WI38 (cell line): ENCODE data around the gene ST6GALNAC3.

ENCODE experiments used
- H3K4me3 ChIP-seq: 2 replicates; pipeline ENCODE4 v1.5.1; 2011; ENCODE audit warnings: low read depth, mild to moderate bottlenecking, control low read depth, low read length
- CTCF ChIP-seq: IDR thresholded peaks from 2 replicates; pipeline ENCODE4 v1.5.1; 2012; ENCODE audit warnings: low read depth, mild to moderate bottlenecking, control low read depth, low read length

The ST6GALNAC3 gene

GRCh38 chr1:76443217-76443616 is 368.7 kb downstream of the ST6GALNAC3 start:
- no peak overlapping the region for H3K4me3 ChIP-seq
- no peak for TF ChIP-seq CTCF

- no peak for TF ChIP-seq CTCF
- no peak overlapping the region for H3K4me3 ChIP-seq
These were observed 370.2 kb downstream of the ST6GALNAC3 start for GRCh38 chr1:76444773-76445172.

- H3K4me3 ChIP-seq: no peak overlapping the region
- no peak for TF ChIP-seq CTCF
These were observed 375.7 kb downstream of the ST6GALNAC3 start for GRCh38 chr1:76450229-76450628.

GRCh38 chr1:76463278-76463677 is 388.7 kb downstream of the ST6GALNAC3 start:
- TF ChIP-seq CTCF: no peak
- H3K4me3 ChIP-seq: no peak overlapping the region

GRCh38 chr1:76463849-76464248 is 389.3 kb downstream of the ST6GALNAC3 start:
- TF ChIP-seq CTCF: no peak
- H3K4me3 ChIP-seq: no peak overlapping the region

- no peak for TF ChIP-seq CTCF
- H3K4me3 ChIP-seq: no peak overlapping the region
These were observed 390.5 kb downstream of the ST6GALNAC3 start for GRCh38 chr1:76465030-76465429.

- no peak overlapping the region for H3K4me3 ChIP-seq
- TF ChIP-seq CTCF: no peak
These were observed 395.6 kb downstream of the ST6GALNAC3 start for GRCh38 chr1:76470166-76470565.

GRCh38 chr1:76471536-76471935 is 397.0 kb downstream of the ST6GALNAC3 start:
- no peak for TF ChIP-seq CTCF
- no peak overlapping the region for H3K4me3 ChIP-seq
